HepG2 (cell line): ENCODE data around the gene SLC25A33. TPM values are rescaled to one million over a fixed set of nuclear protein-coding genes. Genes with fewer than 3 reads are reported as not detected.

Source experiments
- AHR ChIP-seq: IDR thresholded peaks from 2 replicates; pipeline ENCODE4 v1.6.1; 2018; ENCODE audit warnings: missing genetic modification reagents, missing compliant biosample characterization
- AKNA ChIP-seq: sonication (generic); formaldehyde crosslinking; IDR thresholded peaks from 2 replicates; pipeline ENCODE4 v1.4.0; 2020; ENCODE audit warnings: missing genetic modification reagents, borderline replicate concordance
- ESRRA ChIP-seq: sonication (generic); formaldehyde crosslinking; IDR thresholded peaks from 2 replicates; pipeline ENCODE4 v1.5.1; 2020; ENCODE audit warnings: mild to moderate bottlenecking, low read depth, missing genetic modification reagents
- HES4 ChIP-seq: sonication (generic); formaldehyde crosslinking; IDR thresholded peaks from 2 replicates; pipeline ENCODE4 v1.9.0; 2021; ENCODE audit warnings: mild to moderate bottlenecking, missing genetic modification reagents, borderline replicate concordance
- MXI1 ChIP-seq: IDR thresholded peaks from 3 replicates; pipeline ENCODE4 v1.6.1; 2012; ENCODE audit warnings: low read depth, low read length, inconsistent platforms, borderline replicate concordance
- NCOR1 ChIP-seq: fragments of 200-600 bp; sonication (generic); IDR thresholded peaks from 2 replicates; pipeline ENCODE4 v1.7.0; 2017; ENCODE audit warnings: antibody characterized with exemption, low read length, borderline replicate concordance
- ZBTB7A ChIP-seq: sonication (generic); formaldehyde crosslinking; IDR thresholded peaks from 2 replicates; pipeline ENCODE4 v1.8.0; 2022; ENCODE audit warnings: mild to moderate bottlenecking, missing genetic modification reagents
- ZIK1 ChIP-seq: sonication (generic); formaldehyde crosslinking; IDR thresholded peaks from 2 replicates; pipeline ENCODE4 v1.5.0; 2020; ENCODE audit warnings: mild to moderate bottlenecking, low read depth, missing genetic modification reagents, borderline replicate concordance
- ZNF280B ChIP-seq: sonication (generic); formaldehyde crosslinking; IDR thresholded peaks from 2 replicates; pipeline ENCODE4 v1.5.0; 2020; ENCODE audit warnings: missing genetic modification reagents, mild to moderate bottlenecking, borderline replicate concordance
- ZNF503 ChIP-seq: sonication (generic); formaldehyde crosslinking; IDR thresholded peaks from 2 replicates; pipeline ENCODE4 v1.4.0; 2020; ENCODE audit warnings: missing genetic modification reagents
- ZNF678 ChIP-seq: sonication (generic); formaldehyde crosslinking; IDR thresholded peaks from 2 replicates; pipeline ENCODE4 v1.4.0; 2020; ENCODE audit warnings: mild to moderate bottlenecking, missing genetic modification reagents
- polyA plus RNA-seq, 8 experiments: library from polyadenylated mRNA; depleted of rRNA in 3 of 8; stranded (reverse) in 7 of 8; unstranded in 1 of 8; fragments of >200 nt; fragmentation: Illumina TruSeq in 4 of 8; extraction: Trizol in 4 of 8; gene quantifications; 2 replicates each; pipeline versions ENCODE4 v1.2.1 to v1.2.3, GENCODE V29; 2011 to 2016; ENCODE audit warnings: low read depth in 4 of 8, missing spikeins in 1 of 8, mixed read lengths in 1 of 8; ENCODE audit not compliant: insufficient read depth in 1 of 8
- total RNA-seq, 5 experiments: library from RNA; depleted of rRNA; stranded (reverse); fragments of >200 nt; fragmentation: Illumina TruSeq; extraction: Trizol; gene quantifications; 2 replicates each; pipeline ENCODE4 v1.2.3, GENCODE V29; 2016; ENCODE audit warnings: low read depth in 1 of 5
- TF ChIP-seq, protein P1 (sequence below): sonication (generic); formaldehyde crosslinking; IDR thresholded peaks from 2 replicates; pipeline ENCODE4 v1.4.0; 2020; ENCODE audit warnings: missing genetic modification reagents

Gene SLC25A33
- total and polyA plus RNA-seq, 2 of the 13 experiments (the other 11 are each of a cell fraction or from before 2014, with no cell fraction given), result 15.4 to 50.3 TPM

DNA sequence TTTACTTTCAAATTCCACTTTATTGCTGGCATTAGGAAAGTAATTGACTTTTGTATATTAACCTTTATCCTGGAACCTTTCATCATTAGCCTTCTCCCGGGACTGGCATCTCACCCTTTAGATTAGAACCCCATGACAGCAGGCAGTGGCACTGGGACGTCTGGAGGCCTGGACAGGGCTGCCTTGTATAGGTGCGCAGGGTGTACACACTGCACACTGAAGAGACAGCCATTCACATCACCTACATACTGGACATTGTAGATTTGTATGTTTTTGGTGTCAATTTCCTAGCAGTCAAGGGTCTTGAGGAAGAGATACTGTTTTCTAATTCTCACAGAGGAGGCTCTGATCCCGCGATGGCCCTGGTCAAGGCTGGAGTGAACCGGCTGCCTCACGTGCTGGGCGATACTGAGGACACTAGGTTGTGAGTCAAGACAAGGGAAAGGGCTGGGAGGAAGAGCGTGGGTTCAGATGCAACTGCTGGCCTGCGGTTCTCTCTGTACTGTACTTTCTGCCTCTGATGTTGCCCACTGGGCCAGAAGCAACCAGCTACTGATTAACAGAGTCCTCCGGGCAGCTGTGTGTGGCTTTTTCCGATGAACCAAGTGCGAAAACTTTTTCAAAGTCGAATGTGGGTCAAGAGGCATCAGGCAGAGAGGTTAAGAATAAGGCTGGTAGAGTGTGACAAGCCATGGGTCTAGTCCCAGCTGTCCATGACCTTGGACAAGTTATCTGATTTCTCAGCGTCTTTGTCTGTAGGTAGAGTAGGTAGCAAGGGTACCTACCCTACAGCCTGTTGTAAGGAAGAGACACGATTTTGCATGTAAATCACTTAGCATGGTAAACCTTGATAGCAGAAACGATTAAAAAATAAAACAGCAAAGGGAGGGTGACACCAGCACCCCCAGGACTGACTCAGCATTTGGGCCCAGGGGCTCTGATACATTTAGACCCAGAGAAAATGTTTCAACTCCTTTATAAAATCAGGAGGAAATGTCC lies 38.2 kb upstream of the SLC25A33 start (continued):
- no peak for TF ChIP-seq HES4 (CRISPR knock-in tag)
- no peak for TF ChIP-seq ZIK1 (CRISPR knock-in tag)
- TF ChIP-seq ZNF678, result no peak
- TF ChIP-seq ZBTB7A, result no peak; the same call in 1 of the 2 replicates
- peak; percentile 61; the same call in 1 of the 2 replicates for TF ChIP-seq ZNF503 (CRISPR knock-in tag)
- TF ChIP-seq ZNF280B (CRISPR knock-in tag), result no peak
- TF ChIP-seq, protein P1, sequence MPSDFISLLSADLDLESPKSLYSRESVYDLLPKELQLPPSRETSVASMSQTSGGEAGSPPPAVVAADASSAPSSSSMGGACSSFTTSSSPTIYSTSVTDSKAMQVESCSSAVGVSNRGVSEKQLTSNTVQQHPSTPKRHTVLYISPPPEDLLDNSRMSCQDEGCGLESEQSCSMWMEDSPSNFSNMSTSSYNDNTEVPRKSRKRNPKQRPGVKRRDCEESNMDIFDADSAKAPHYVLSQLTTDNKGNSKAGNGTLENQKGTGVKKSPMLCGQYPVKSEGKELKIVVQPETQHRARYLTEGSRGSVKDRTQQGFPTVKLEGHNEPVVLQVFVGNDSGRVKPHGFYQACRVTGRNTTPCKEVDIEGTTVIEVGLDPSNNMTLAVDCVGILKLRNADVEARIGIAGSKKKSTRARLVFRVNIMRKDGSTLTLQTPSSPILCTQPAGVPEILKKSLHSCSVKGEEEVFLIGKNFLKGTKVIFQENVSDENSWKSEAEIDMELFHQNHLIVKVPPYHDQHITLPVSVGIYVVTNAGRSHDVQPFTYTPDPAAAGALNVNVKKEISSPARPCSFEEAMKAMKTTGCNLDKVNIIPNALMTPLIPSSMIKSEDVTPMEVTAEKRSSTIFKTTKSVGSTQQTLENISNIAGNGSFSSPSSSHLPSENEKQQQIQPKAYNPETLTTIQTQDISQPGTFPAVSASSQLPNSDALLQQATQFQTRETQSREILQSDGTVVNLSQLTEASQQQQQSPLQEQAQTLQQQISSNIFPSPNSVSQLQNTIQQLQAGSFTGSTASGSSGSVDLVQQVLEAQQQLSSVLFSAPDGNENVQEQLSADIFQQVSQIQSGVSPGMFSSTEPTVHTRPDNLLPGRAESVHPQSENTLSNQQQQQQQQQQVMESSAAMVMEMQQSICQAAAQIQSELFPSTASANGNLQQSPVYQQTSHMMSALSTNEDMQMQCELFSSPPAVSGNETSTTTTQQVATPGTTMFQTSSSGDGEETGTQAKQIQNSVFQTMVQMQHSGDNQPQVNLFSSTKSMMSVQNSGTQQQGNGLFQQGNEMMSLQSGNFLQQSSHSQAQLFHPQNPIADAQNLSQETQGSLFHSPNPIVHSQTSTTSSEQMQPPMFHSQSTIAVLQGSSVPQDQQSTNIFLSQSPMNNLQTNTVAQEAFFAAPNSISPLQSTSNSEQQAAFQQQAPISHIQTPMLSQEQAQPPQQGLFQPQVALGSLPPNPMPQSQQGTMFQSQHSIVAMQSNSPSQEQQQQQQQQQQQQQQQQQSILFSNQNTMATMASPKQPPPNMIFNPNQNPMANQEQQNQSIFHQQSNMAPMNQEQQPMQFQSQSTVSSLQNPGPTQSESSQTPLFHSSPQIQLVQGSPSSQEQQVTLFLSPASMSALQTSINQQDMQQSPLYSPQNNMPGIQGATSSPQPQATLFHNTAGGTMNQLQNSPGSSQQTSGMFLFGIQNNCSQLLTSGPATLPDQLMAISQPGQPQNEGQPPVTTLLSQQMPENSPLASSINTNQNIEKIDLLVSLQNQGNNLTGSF (CRISPR knock-in tag), result no peak
- TF ChIP-seq AHR (CRISPR knock-in tag), result no peak
- TF ChIP-seq ESRRA (CRISPR knock-in tag), result peak; percentile 43; the same call in 1 of the 2 replicates
- no peak for TF ChIP-seq NCOR1
- no peak for TF ChIP-seq AKNA (CRISPR knock-in tag)
- TF ChIP-seq MXI1, result peak; percentile 68; the same call in 1 of the 3 replicates
